Endometrial microvascular endothelial cells (primary cell): ENCODE data around the gene INTS7. TPM values are rescaled to one million over a fixed set of nuclear protein-coding genes. Genes with fewer than 3 reads are reported as not detected.
"Not testable (repeated sequence)": the region's sequence is repeated elsewhere in the genome, so short reads cannot be mapped to it uniquely, and the experiment has no call there.

Experiments
- in situ Hi-C: cut with HindIII; loops from 2 replicates; pipeline ENCODE4 v1.10.0; 2017; ENCODE audit warnings: low sequenced_read_pairs, low pct_unique_long_range_greater_than_20kb; ENCODE audit errors: inconsistent ontology term
- total RNA-seq: library from RNA; depleted of rRNA; stranded (reverse); fragments of >200 nt; gene quantifications from one replicate; pipeline ENCODE4 v1.2.3, GENCODE V29; 2015; ENCODE audit errors: inconsistent ontology term

INTS7 gene
- total RNA-seq, 1 donor from 2014 or later: 19.4 TPM

GRCh38 chr1:211944733-211945500, 90.4 kb downstream of the INTS7 start:
- in situ Hi-C loops: no loop called here

DNA sequence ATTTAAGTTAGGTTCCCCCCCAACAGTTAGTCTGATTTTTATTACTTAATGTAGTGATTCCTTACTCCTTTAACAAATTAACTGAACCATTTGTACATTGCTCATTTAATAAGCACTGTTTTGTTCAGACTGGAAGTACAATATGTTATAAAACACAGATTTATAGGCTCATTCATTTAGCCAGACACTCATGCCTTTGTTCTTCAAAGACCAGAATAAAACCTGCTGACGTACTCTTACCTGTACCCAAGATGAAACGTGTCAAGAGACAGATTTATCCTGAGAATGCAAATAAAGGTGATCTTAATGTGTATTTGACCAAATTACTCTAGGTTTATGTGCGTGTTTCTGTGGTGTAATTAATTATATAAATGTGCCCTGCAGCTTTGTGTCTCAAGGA, 92.8 kb downstream of the INTS7 start:
- in situ Hi-C loops: no loop called here

DNA sequence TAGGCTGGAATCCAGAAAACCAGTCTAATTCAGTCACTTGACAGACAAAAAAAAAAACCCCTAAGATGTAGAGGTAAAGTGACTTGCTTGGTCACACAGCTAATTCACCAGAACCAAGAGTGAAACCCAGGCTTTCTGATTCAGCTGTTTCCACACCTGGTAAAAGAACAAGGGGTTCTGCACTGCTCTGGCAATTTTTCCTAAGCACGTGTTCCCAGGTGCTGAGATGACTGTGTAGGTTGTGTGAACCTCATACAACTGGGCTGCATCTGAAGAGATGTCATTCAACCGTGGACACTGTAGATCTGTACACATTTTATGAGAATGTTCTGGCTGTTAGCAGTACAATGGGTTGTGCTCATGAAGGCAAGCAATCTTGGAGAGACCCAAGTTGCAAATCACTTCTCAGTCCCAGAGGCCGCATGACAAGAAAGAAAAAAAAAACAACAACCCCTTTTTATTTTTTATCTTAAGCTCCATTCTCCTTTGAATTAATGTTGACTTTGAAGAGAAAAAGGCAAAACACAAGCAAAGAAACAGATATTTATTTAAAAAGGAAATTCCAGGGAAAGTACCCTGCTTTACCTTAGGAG, 95.4 kb downstream of the INTS7 start:
- in situ Hi-C loops: no loop called here

- in situ Hi-C loops: no loop called here
Observed at GRCh38 chr1:211938561-211938997, 96.8 kb downstream of the INTS7 start.

DNA sequence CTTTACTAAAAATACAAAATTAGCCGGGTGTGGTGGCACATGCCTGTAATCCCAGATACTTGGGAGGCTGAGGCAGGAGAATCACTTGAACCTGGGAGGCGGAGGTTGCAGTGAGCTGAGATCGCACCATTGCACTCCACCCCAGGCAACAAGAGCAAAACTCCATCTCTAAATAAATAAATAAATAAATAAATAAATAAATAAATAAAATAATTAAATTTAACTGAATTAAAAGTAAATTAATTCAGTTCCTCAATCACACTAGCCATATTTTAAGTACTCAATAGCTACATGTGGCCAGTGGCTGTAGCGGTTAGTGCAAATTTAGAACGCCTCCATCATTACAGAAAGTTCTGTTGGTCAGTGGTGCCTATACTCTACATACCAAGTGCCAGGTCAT, 97.9 kb downstream of the INTS7 start:
- in situ Hi-C loops: not testable (repeated sequence)

DNA sequence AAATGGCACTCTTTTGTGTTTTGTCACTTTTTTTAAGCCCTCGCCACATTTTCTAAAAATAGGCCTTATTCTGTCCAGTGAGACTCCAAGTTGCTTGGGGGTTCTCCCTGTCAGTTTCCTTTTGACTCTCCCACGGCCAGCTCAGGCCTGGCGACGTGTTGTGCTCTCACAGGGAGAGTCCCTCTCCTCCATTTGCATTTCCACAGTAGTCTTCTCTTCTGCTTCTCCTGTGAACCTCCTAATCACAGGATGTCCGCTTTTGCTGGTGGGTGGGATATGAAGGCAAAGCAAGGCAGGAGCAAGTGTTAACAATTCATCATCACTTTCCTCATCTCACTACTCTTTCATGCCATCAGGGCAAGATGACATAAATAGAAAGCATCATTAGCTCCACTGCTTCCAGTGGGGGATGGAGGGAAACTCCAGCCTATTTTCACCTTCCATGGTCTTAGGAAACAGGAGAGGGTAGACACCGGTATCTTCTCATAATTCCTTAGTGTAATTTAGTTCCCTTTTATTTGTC, 99.8 kb downstream of the INTS7 start:
- in situ Hi-C loops: no loop called here

DNA sequence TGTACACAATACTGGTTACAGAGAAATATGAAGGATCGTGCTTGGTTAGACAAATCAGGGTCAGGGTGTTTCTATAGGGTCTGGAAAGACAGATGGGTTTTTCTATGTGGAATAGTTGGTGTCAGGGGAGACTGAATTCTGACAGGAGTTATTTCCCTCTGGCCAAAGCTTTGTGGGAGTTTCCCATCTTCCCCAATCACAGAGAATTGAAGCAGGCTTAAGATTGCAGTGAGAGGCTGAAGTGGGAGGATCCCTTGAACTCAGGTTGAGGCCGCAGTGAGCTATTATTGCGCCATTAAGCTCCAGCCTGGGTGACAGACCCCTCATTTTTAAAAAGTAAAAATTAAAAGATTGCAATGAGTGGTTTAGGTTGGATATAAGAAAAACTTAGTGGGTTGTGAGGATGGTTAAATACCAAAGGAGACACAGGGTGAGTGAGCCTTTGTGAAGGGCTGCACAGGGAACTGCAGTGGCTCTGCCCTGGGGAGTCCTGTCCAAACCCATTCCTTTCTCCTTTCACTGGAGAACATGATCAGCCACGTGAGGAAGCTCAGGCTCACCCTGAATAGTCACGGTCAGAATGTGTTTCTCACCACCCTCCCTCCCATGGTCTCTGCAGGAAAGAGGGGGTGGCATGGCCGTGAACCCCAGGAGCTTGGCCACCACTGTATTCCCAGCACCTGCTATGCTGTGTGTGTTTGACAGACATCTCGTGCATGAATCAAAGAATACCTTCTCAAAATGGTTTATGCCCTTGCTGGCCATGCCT, 101.2 kb downstream of the INTS7 start:
- in situ Hi-C loops: no loop called here

DNA sequence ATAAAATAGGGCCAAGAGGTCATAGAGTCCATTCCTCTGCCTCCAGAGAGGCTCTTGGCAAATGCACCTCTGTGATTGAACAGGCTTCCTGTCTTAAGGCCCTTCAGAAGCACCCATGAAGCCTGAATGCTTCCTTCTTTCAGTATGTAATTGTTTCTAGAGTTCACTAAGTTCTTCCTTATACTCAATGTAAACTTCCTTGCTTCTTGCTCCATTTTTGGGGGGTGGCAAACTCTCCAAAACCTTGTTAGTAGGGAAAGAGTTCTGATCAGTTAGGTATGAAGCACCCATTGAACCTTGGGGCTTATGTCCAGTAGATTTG, 102.5 kb downstream of the INTS7 start:
- in situ Hi-C loops: no loop called here

DNA sequence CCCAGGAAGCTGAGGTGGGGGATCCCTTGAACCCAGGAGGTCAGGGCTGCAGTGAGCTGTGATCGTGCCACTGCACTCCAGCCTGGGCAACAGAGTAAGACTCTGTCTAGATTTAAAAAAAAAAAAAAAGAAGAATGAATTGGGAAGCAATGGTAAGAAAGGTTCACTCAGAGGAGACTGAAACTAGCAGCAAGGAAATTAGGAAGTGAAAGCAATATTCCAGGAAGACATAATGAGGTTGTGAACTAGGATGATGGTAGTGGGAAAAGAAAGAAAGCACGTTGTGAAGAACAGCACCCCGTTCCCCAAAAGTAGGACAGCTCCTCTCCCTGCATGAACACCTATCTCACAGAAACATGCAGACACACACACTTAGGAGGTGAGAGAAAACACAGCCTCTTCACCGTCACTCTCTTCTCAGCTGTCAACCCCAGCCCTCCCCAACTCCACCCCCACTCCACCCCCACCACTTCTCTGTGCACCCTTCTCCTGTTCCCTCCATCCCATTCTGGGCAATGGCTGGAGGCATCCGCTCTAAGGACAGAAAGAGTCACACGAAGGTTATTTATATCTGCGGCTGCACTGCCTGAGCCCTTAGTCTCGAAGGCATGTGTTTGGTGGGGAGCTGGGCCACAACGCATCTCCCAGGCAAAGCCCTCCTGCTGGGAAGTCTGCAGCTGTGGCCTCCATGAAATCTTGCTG, 103.0 kb downstream of the INTS7 start:
- in situ Hi-C loops: no loop called here

- in situ Hi-C loops: no loop called here
Observed at GRCh38 chr1:211929683-211930082, 105.7 kb downstream of the INTS7 start.

DNA sequence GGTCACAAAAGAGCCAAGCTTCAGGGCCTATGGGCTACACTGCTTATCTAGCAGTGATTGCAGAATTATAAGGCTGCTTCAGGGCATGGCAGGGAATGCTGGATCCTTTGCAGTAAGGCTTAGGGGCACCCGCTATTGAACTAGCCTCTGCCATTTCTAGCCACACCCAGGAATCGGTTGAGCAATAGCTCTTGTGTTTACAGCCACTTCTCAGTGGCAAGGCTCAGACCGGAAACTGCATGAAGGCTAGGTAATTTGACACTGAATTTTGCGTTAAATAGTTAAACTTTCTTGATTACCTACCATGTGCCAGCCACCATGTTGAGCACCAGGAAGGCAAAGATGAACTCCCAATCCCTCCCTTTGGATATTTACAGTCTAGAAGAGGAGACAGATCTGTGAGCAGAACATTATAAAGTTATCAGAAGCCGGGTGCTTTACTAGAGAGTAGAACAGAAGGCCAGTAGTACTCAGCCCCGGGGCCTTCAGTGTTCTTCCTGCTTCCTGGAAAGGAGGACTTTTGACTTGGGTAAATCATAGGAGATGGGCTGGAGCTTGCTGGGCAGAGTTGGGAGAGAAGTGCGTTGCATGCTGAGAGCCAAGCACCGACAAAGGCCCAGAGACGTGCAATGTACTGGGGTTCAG, 106.2 kb downstream of the INTS7 start:
- in situ Hi-C loops: no loop called here

DNA sequence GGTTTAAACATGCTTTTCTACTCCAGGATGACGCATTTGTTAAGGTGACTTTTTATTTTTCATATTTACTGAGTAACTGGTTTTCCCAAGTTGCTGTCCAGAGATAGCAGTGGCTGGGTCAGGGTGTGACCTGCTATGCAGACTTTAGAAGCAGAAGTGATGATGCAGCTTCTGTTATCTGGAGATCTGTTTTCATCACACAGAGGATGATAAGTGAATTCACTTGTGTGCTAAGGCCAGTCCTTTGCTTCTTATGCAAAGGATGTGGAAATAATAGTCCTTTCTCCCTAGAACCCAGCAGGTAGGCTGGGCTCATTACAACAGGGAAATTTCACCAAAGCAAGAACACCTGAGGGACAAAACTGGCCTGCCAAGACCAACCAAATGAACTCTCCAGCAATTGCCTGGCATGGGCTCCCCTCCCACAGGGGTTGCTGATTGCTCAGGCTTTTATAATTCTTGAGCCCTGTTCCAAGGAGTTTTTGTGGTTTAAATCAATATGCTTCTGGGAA, 107.0 kb downstream of the INTS7 start:
- in situ Hi-C loops: no loop called here

DNA sequence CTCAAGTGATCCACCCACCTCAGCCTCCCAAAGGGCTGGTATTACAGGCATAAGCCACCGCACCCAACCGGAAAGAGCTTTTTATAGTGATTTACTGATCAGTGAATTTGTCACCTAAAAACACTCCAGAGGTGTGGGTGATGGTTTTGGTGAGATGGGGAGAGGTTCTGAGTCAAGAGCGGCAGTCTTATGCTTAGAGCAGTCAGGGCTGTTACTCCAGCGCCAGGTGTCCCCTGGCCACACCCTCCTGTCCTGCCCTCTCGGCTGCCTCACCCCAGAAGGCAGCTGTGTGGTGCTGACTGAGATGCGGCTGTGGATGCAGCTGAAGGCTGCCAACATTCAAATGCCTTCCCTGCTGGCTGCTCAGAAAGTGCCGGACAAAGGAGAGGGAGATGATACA, 110.3 kb downstream of the INTS7 start:
- in situ Hi-C loops: no loop called here

DNA sequence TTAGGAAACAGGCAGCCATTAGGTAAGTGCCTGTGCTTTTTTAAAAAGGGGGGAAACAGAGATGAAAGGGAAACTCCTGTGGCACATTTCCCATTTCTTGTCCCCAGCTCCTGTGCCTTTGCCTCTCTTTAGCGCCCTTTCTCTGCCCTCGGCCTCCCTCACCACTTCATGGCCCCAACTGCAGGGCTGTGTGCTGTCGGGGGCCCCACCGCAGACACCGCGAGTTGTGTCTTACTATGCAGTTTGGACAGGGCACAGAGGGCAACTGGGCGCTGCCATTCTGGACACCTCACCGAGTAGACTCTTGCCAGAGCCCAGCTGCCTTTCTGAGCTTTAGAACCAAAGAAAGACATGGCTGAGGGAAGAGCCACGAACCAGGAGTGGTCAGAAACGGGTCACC, 111.1 kb downstream of the INTS7 start:
- in situ Hi-C loops: no loop called here

GRCh38 chr1:211923095-211923494, 112.3 kb downstream of the INTS7 start:
- in situ Hi-C loops: no loop called here

GRCh38 chr1:211921579-211922095, 113.7 kb downstream of the INTS7 start:
- in situ Hi-C loops: no loop called here

DNA sequence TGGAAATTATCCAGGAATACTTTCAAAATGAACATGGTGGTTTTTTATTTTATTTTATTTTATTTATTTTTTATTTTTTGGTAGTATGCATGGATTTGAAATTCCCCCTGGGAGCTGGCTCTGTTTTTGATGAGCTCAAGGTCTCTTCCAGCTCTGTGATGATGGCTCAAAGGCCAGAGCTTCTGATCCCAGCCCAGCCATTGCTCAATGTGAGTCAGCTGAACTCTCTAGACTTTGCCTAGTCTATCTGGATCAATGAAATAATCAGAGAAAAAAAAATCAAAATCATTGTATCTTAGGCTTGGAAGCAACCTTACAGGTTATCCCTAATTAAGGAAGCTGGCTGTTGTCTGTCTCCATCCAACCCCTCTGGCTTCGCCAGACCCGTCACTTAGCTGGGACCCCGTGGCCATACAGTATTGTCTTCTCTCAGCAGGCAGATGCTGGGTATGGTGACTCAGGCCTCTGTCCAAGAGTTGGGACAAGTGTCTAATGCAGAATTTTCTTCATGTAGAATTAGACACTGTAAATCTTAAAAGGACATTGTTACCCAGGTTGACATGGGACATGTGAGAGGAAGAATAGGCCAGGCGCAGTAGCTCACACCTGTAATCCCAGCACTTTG, 114.6 kb downstream of the INTS7 start:
- in situ Hi-C loops: no loop called here

GRCh38 chr1:211920141-211920572, 115.2 kb downstream of the INTS7 start:
- in situ Hi-C loops: no loop called here
